ENCODE measurements around the gene GRAMD2B. TPM values are rescaled to one million over a fixed set of nuclear protein-coding genes. Genes with fewer than 3 reads are reported as not detected.
A peak's percentile ranks its signal among the peaks of the same experiment; 100 is the strongest.

GRAMD2B gene
- total and polyA plus RNA-seq, 2 of the 13 experiments (the other 11 are each of a cell fraction or from before 2014, with no cell fraction given) = 8.1 to 10.6 TPM

DNA sequence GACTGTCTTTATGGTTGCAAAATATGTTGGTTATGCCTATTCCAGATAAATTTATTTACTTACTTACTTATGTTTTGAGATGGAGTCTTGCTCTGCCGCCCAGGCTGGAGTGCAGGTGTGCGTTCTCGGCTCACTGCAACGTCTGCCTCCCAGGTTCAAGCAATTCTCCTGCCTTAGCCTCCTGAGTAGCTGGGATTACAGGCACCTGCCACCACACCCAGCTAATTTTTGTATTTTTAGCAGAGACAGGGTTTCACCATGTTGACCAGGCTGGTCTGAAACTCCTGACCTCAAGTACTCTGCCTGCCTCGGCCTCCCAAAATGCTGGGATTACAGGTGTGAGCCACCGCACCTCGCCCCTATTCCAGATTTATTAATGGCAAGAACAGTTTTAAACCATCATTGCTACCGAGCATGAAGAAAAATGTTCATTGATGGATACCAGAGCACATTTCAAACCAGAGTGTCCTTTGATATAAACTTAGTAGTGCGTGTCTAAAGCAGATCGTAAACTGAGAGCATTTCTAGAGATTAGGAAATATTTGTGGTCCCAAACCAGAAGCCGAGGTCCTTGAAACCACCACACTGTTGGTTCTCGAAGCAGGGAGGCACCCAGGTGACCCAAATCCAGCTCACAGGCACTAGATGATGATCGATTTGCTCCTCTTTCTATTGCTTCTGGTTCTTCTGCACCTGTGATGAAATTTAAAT lies 85.2 kb downstream of the GRAMD2B start:
- no peak overlapping the region for H2AFZ ChIP-seq (ENCODE audit: low read length)
- H3K9me3 ChIP-seq (ENCODE audit: low read length) = no peaks in the 10 kb centered on the region
- in situ Hi-C loops (cut with HindIII; ENCODE audit: extremely low pct_ligation_motif_present, low pct_unique_long_range_greater_than_20kb) = no loop called here
- BruUV-seq (replicated peaks) = no TSS peak
- DNase-seq (ENCODE audit: low spot score) = no peak
- WGBS (ENCODE audit: low lambda C conversion rate) = 49% methylated on average over 13 of the region's 13 CpGs
- H3K27ac ChIP-seq (ENCODE audit: extremely low read length, insufficient read depth, low read length) = no peak overlapping the region
- H3K27me3 ChIP-seq (ENCODE audit: control insufficient read depth in 1 of 2, insufficient read depth in 2 of 2, low read length in 2 of 2) = no peaks in the 10 kb centered on the region
- no peak for ATAC-seq
- no peaks in the 10 kb centered on the region for H4K20me1 ChIP-seq (ENCODE audit: insufficient read depth, low read length)
- H3K79me2 ChIP-seq (ENCODE audit: insufficient read depth, low read length) = no peaks in the 10 kb centered on the region
- TF ChIP-seq, protein P1, sequence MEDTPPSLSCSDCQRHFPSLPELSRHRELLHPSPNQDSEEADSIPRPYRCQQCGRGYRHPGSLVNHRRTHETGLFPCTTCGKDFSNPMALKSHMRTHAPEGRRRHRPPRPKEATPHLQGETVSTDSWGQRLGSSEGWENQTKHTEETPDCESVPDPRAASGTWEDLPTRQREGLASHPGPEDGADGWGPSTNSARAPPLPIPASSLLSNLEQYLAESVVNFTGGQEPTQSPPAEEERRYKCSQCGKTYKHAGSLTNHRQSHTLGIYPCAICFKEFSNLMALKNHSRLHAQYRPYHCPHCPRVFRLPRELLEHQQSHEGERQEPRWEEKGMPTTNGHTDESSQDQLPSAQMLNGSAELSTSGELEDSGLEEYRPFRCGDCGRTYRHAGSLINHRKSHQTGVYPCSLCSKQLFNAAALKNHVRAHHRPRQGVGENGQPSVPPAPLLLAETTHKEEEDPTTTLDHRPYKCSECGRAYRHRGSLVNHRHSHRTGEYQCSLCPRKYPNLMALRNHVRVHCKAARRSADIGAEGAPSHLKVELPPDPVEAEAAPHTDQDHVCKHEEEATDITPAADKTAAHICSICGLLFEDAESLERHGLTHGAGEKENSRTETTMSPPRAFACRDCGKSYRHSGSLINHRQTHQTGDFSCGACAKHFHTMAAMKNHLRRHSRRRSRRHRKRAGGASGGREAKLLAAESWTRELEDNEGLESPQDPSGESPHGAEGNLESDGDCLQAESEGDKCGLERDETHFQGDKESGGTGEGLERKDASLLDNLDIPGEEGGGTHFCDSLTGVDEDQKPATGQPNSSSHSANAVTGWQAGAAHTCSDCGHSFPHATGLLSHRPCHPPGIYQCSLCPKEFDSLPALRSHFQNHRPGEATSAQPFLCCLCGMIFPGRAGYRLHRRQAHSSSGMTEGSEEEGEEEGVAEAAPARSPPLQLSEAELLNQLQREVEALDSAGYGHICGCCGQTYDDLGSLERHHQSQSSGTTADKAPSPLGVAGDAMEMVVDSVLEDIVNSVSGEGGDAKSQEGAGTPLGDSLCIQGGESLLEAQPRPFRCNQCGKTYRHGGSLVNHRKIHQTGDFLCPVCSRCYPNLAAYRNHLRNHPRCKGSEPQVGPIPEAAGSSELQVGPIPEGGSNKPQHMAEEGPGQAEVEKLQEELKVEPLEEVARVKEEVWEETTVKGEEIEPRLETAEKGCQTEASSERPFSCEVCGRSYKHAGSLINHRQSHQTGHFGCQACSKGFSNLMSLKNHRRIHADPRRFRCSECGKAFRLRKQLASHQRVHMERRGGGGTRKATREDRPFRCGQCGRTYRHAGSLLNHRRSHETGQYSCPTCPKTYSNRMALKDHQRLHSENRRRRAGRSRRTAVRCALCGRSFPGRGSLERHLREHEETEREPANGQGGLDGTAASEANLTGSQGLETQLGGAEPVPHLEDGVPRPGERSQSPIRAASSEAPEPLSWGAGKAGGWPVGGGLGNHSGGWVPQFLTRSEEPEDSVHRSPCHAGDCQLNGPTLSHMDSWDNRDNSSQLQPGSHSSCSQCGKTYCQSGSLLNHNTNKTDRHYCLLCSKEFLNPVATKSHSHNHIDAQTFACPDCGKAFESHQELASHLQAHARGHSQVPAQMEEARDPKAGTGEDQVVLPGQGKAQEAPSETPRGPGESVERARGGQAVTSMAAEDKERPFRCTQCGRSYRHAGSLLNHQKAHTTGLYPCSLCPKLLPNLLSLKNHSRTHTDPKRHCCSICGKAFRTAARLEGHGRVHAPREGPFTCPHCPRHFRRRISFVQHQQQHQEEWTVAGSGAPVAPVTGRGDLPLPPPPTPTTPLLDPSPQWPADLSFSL (CRISPR knock-in tag; IDR thresholded peaks at IDR 0.05) = no peak
- TF ChIP-seq RBFOX2 (IDR thresholded peaks at IDR 0.05; ENCODE audit: low read depth, low read length) (no peak), NFKB2 (CRISPR knock-in tag; IDR thresholded peaks at IDR 0.05; ENCODE audit: borderline replicate concordance) (no peak)
- H3K36me3 ChIP-seq (replicated peaks in 1 of 2; ENCODE audit: control insufficient read depth in 1 of 2, insufficient read depth in 2 of 2, low read length in 2 of 2) = no peaks in the 10 kb centered on the region
- intact Hi-C loops (cut with micrococcal nuclease; ENCODE audit: unreplicated experiment) = no loop called here
- H3K9ac ChIP-seq (ENCODE audit: insufficient read depth, low read depth, low read length) = no peak overlapping the region
- POLR2A ChIA-PET = no interaction called here
- H3K4me3 ChIP-seq (replicated peaks in 1 of 3; ENCODE audit: insufficient read depth in 1 of 3, low read depth in 2 of 3, low read length in 3 of 3) = no peak overlapping the region
- no peak for FAIRE-seq
- H3K4me1 ChIP-seq (ENCODE audit: insufficient read depth, low read length) = peaks cover 6% of the 10 kb centered on the region; the same call in 1 of the 2 replicates
- CTCF ChIA-PET (ENCODE audit: low intra/inter-chr PET ratio, low total read pairs) = no interaction called here
- peak overlapping the region; percentile 41; the same call in 1 of the 2 replicates for H3K4me2 ChIP-seq (ENCODE audit: low read depth, low read length)

Data from HepG2 (cell line).